ENCODE data around the gene PTBP3. TPM values are rescaled to one million over a fixed set of nuclear protein-coding genes. Genes with fewer than 3 reads are reported as not detected.
"Not testable (repeated sequence)": the region's sequence is repeated elsewhere in the genome, so short reads cannot be mapped to it uniquely, and the experiment has no call there.

Gene PTBP3
- polyA plus RNA-seq, 2 donors, result 15.8 to 23.7 TPM

GRCh38 chr9:112377087-112377486, 43.7 kb upstream of the PTBP3 start:
- no peaks in the 10 kb centered on the region for H3K9me3 ChIP-seq (ENCODE audit: control insufficient read depth in 2 of 2, insufficient read depth in 1 of 2, low read depth in 1 of 2, low read length in 1 of 2)
- H3K4me3 ChIP-seq (ENCODE audit: low read depth in 1 of 2, low read length in 2 of 2), result no peak overlapping the region
- 72 to 73% methylated on average over 2 of the region's 2 CpGs for WGBS, 2 donors

DNA sequence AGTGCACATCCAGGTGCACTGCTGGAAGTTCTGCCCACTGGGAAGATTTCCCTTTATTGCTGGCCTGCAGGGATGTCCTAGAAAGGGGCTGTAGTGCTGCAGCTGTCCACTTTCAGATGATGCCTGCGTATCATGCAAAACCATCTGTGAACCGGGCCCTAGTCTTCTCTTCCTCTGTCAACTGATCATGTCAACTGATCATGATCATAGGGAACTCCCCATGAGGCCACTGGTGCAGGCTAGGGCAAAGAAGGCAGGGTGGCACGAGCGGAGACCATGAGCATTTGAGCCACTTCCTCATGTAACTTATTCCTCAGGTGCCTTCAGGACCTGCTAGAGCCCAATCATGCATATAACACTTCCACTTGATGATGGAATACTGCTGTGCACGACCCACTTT, 41.9 kb upstream of the PTBP3 start:
- Histone ChIP-seq H3K27me3 (ENCODE audit: control insufficient read depth in 1 of 2, insufficient read depth in 2 of 2, low read length in 2 of 2) (peaks cover 0 to 2% of the 10 kb centered on the region in 2 donors), H3K4me3 (ENCODE audit: low read depth in 1 of 2, low read length in 2 of 2) (no peak overlapping the region), H3K27ac (ENCODE audit: low read depth in 2 of 2, low read length in 1 of 2) (no peak overlapping the region), H3K36me3 (ENCODE audit: control insufficient read depth in 2 of 2, insufficient read depth in 2 of 2, low read length in 1 of 2) (no peaks in the 10 kb centered on the region), H3K4me1 (ENCODE audit: control insufficient read depth in 2 of 2, insufficient read depth in 2 of 2, low read length in 1 of 2) (no peaks in the 10 kb centered on the region), H3K9me3 (ENCODE audit: control insufficient read depth in 2 of 2, insufficient read depth in 1 of 2, low read depth in 1 of 2, low read length in 1 of 2) (no peaks in the 10 kb centered on the region)
- 92 to 96% methylated on average over 5 of the region's 5 CpGs for WGBS, 2 donors

More at GRCh38 chr9:112377087-112377486, 43.7 kb upstream of the PTBP3 start:
- H3K27me3 ChIP-seq (ENCODE audit: control insufficient read depth in 1 of 2, insufficient read depth in 2 of 2, low read length in 2 of 2), result no peaks in the 10 kb centered on the region
- H3K36me3 ChIP-seq (ENCODE audit: control insufficient read depth in 2 of 2, insufficient read depth in 2 of 2, low read length in 1 of 2), result no peaks in the 10 kb centered on the region
- no peak overlapping the region for H3K27ac ChIP-seq (ENCODE audit: low read depth in 2 of 2, low read length in 1 of 2)
- peaks cover 0 to 4% of the 10 kb centered on the region in 2 donors for H3K4me1 ChIP-seq (ENCODE audit: control insufficient read depth in 2 of 2, insufficient read depth in 2 of 2, low read length in 1 of 2)

- H3K27me3 ChIP-seq (ENCODE audit: control insufficient read depth in 1 of 2, insufficient read depth in 2 of 2, low read length in 2 of 2); H3K9me3 ChIP-seq (ENCODE audit: control insufficient read depth in 2 of 2, insufficient read depth in 1 of 2, low read depth in 1 of 2, low read length in 1 of 2); H3K4me3 ChIP-seq (ENCODE audit: low read depth in 1 of 2, low read length in 2 of 2); H3K27ac ChIP-seq (ENCODE audit: low read depth in 2 of 2, low read length in 1 of 2); H3K36me3 ChIP-seq (ENCODE audit: control insufficient read depth in 2 of 2, insufficient read depth in 2 of 2, low read length in 1 of 2); H3K4me1 ChIP-seq (ENCODE audit: control insufficient read depth in 2 of 2, insufficient read depth in 2 of 2, low read length in 1 of 2): not testable (repeated sequence)
- WGBS, 2 donors, result 97 to 98% methylated on average over 2 of the region's 2 CpGs
Measured at GRCh38 chr9:112374232-112374631, 40.8 kb upstream of the PTBP3 start.

DNA sequence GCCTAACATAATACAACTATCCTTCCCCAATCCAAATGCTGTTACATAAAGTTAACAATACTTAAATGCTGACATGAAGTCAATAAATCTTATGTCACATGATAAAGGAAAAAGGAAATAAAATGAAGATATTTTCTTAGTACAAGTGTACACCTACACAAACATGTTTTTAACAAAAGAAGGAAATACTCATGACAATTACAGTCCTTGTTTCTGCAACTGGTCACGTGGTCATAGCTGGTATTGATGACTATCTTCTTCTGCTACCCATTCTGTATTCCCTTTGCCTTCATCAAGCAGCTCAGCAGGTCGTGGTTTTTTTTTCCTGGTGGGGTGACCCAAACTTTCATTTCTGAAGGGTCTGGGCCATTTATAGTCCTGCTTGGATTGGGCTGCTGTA, 40.2 kb upstream of the PTBP3 start:
- not testable (repeated sequence) for H3K4me3 ChIP-seq (ENCODE audit: low read depth in 1 of 2, low read length in 2 of 2); H3K27me3 ChIP-seq (ENCODE audit: control insufficient read depth in 1 of 2, insufficient read depth in 2 of 2, low read length in 2 of 2)
- 87 to 91% methylated on average over 2 of the region's 2 CpGs for WGBS, 2 donors

GRCh38 chr9:112371060-112371459, 37.6 kb upstream of the PTBP3 start:
- Histone ChIP-seq H3K4me3 (ENCODE audit: low read depth in 1 of 2, low read length in 2 of 2) (no peak overlapping the region), H3K4me1 (ENCODE audit: control insufficient read depth in 2 of 2, insufficient read depth in 2 of 2, low read length in 1 of 2) (peaks cover 0 to 3% of the 10 kb centered on the region in 2 donors), H3K27me3 (ENCODE audit: control insufficient read depth in 1 of 2, insufficient read depth in 2 of 2, low read length in 2 of 2) (peaks cover 0 to 2% of the 10 kb centered on the region in 2 donors), H3K36me3 (ENCODE audit: control insufficient read depth in 2 of 2, insufficient read depth in 2 of 2, low read length in 1 of 2) (no peaks in the 10 kb centered on the region), H3K27ac (ENCODE audit: low read depth in 2 of 2, low read length in 1 of 2) (no peak overlapping the region), H3K9me3 (ENCODE audit: control insufficient read depth in 2 of 2, insufficient read depth in 1 of 2, low read depth in 1 of 2, low read length in 1 of 2) (peaks cover 2% of the 10 kb centered on the region in 2 donors)
- 28 to 100% methylated on average over 1 of the region's 1 CpG for WGBS, 2 donors

More for the DNA sequence above, 40.2 kb upstream of the PTBP3 start:
- not testable (repeated sequence) for H3K9me3 ChIP-seq (ENCODE audit: control insufficient read depth in 2 of 2, insufficient read depth in 1 of 2, low read depth in 1 of 2, low read length in 1 of 2); H3K4me1 ChIP-seq (ENCODE audit: control insufficient read depth in 2 of 2, insufficient read depth in 2 of 2, low read length in 1 of 2); H3K27ac ChIP-seq (ENCODE audit: low read depth in 2 of 2, low read length in 1 of 2); H3K36me3 ChIP-seq (ENCODE audit: control insufficient read depth in 2 of 2, insufficient read depth in 2 of 2, low read length in 1 of 2)

DNA sequence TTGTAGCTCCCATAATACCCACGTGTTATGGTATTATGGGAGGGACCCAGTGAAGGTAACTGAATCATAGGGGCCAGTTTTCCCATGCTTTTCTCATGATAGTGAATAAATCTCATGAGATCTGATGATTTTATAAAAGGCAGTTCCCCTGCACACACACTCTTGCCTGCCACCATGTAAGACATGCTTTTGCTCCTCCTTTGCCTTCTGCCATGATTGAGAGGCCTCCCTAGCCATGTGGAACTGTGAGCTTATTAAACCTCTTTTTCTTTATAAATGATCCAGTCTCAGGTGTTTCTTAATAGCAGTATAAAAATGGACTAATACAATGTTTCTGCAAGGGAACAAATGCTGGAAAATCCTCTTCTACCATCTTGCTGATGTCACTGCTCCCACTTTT, 36.4 kb upstream of the PTBP3 start:
- Histone ChIP-seq H3K36me3 (ENCODE audit: control insufficient read depth in 2 of 2, insufficient read depth in 2 of 2, low read length in 1 of 2) (no peaks in the 10 kb centered on the region), H3K4me1 (ENCODE audit: control insufficient read depth in 2 of 2, insufficient read depth in 2 of 2, low read length in 1 of 2) (peaks cover 0 to 3% of the 10 kb centered on the region in 2 donors), H3K27me3 (ENCODE audit: control insufficient read depth in 1 of 2, insufficient read depth in 2 of 2, low read length in 2 of 2) (peaks cover 0 to 2% of the 10 kb centered on the region in 2 donors), H3K27ac (ENCODE audit: low read depth in 2 of 2, low read length in 1 of 2) (no peak overlapping the region), H3K4me3 (ENCODE audit: low read depth in 1 of 2, low read length in 2 of 2) (no peak overlapping the region), H3K9me3 (ENCODE audit: control insufficient read depth in 2 of 2, insufficient read depth in 1 of 2, low read depth in 1 of 2, low read length in 1 of 2) (peaks cover 2% of the 10 kb centered on the region in 2 donors)
- WGBS, 2 donors, result 92 to 100% methylated on average over 1 of the region's 1 CpG

DNA sequence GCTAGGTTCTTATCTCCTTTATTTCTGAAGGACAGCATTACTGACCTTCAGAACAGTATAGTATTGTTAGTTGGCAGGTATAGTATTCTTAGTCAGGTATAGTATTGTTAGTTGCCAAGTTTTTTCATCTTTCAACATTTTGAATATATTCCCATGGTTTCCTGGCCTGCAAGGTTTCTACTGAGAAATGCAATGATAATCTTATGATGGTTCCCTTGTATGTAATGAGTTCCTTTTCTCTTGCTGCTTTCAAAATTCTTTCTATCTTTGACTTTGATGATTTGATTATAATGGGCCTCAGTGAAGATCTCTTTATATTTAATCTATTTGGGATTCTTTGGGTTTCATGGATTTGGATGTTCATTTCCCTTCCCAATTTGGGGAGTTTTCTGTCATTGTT, 34.0 kb upstream of the PTBP3 start:
- Histone ChIP-seq H3K4me3 (ENCODE audit: low read depth in 1 of 2, low read length in 2 of 2) (no peak overlapping the region), H3K36me3 (ENCODE audit: control insufficient read depth in 2 of 2, insufficient read depth in 2 of 2, low read length in 1 of 2) (no peaks in the 10 kb centered on the region), H3K27ac (ENCODE audit: low read depth in 2 of 2, low read length in 1 of 2) (no peak overlapping the region), H3K4me1 (ENCODE audit: control insufficient read depth in 2 of 2, insufficient read depth in 2 of 2, low read length in 1 of 2) (peaks cover 0 to 3% of the 10 kb centered on the region in 2 donors), H3K9me3 (ENCODE audit: control insufficient read depth in 2 of 2, insufficient read depth in 1 of 2, low read depth in 1 of 2, low read length in 1 of 2) (peaks cover 2% of the 10 kb centered on the region in 2 donors), H3K27me3 (ENCODE audit: control insufficient read depth in 1 of 2, insufficient read depth in 2 of 2, low read length in 2 of 2) (peaks cover 0 to 2% of the 10 kb centered on the region in 2 donors)

GRCh38 chr9:112366591-112366990, 33.2 kb upstream of the PTBP3 start:
- no peak overlapping the region for H3K27ac ChIP-seq (ENCODE audit: low read depth in 2 of 2, low read length in 1 of 2)
- H3K4me3 ChIP-seq (ENCODE audit: low read depth in 1 of 2, low read length in 2 of 2), result no peak overlapping the region
- no peaks in the 10 kb centered on the region for H3K36me3 ChIP-seq (ENCODE audit: control insufficient read depth in 2 of 2, insufficient read depth in 2 of 2, low read length in 1 of 2)
- WGBS, 2 donors, result 80 to 84% methylated on average over 3 of the region's 3 CpGs
- peaks cover 2% of the 10 kb centered on the region in 2 donors for H3K9me3 ChIP-seq (ENCODE audit: control insufficient read depth in 2 of 2, insufficient read depth in 1 of 2, low read depth in 1 of 2, low read length in 1 of 2)
- H3K4me1 ChIP-seq (ENCODE audit: control insufficient read depth in 2 of 2, insufficient read depth in 2 of 2, low read length in 1 of 2), result peaks cover 0 to 3% of the 10 kb centered on the region in 2 donors
- H3K27me3 ChIP-seq (ENCODE audit: control insufficient read depth in 1 of 2, insufficient read depth in 2 of 2, low read length in 2 of 2), result no peaks in the 10 kb centered on the region

- not testable (repeated sequence) for H3K9me3 ChIP-seq (ENCODE audit: control insufficient read depth in 2 of 2, insufficient read depth in 1 of 2, low read depth in 1 of 2, low read length in 1 of 2); H3K27ac ChIP-seq (ENCODE audit: low read depth in 2 of 2, low read length in 1 of 2); H3K4me3 ChIP-seq (ENCODE audit: low read depth in 1 of 2, low read length in 2 of 2); H3K4me1 ChIP-seq (ENCODE audit: control insufficient read depth in 2 of 2, insufficient read depth in 2 of 2, low read length in 1 of 2); H3K27me3 ChIP-seq (ENCODE audit: control insufficient read depth in 1 of 2, insufficient read depth in 2 of 2, low read length in 2 of 2); H3K36me3 ChIP-seq (ENCODE audit: control insufficient read depth in 2 of 2, insufficient read depth in 2 of 2, low read length in 1 of 2)
- 96 to 97% methylated on average over 3 of the region's 3 CpGs for WGBS, 2 donors
Measured at GRCh38 chr9:112365257-112365656, 31.8 kb upstream of the PTBP3 start.

DNA sequence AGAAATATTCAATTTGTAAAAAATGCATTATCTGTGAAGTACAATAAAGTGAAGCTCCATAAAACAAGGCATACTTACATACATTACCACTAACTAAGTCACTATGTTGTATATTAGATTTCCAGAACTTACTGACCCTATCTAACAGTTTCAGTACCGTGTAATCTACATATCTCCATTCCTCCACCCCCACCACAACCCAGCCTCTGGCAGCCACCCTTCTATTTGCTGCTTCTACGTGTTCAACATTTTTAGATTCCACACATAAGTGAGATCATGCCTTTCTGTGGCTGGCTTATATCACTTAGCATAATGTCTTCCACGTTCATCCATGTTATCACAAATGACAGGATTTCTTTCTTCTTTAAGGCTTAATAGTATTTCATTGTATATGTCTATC, 31.3 kb upstream of the PTBP3 start:
- Histone ChIP-seq H3K4me3 (ENCODE audit: low read depth in 1 of 2, low read length in 2 of 2) (no peak overlapping the region), H3K36me3 (ENCODE audit: control insufficient read depth in 2 of 2, insufficient read depth in 2 of 2, low read length in 1 of 2) (no peaks in the 10 kb centered on the region), H3K27me3 (ENCODE audit: control insufficient read depth in 1 of 2, insufficient read depth in 2 of 2, low read length in 2 of 2) (no peaks in the 10 kb centered on the region), H3K27ac (ENCODE audit: low read depth in 2 of 2, low read length in 1 of 2) (no peak overlapping the region), H3K9me3 (ENCODE audit: control insufficient read depth in 2 of 2, insufficient read depth in 1 of 2, low read depth in 1 of 2, low read length in 1 of 2) (peaks cover 2% of the 10 kb centered on the region in 2 donors), H3K4me1 (ENCODE audit: control insufficient read depth in 2 of 2, insufficient read depth in 2 of 2, low read length in 1 of 2) (peaks cover 0 to 3% of the 10 kb centered on the region in 2 donors)
- 78 to 91% methylated on average over 3 of the region's 3 CpGs for WGBS, 2 donors
